NB4 (cell line): Measurements from ENCODE around the gene ZCCHC24.

ENCODE experiments used
- DNase-seq: peaks from one replicate; pipeline ENCODE4 v3.0.0; 2010; ENCODE audit warnings: low read depth
- H3K4me3 ChIP-seq: one replicate; pipeline ENCODE4 v1.5.1; 2011; ENCODE audit warnings: mild to moderate bottlenecking, low read depth, low read length, moderate library complexity
- CTCF ChIP-seq: IDR thresholded peaks from one replicate; pipeline ENCODE4 v1.5.1; 2012; ENCODE audit warnings: low read depth, low read length
- MAX ChIP-seq: IDR thresholded peaks from 2 replicates; pipeline ENCODE4 v1.6.1; 2011; ENCODE audit warnings: low read depth, low read length
- MYC ChIP-seq: IDR thresholded peaks from 2 replicates; pipeline ENCODE4 v1.6.1; 2011; ENCODE audit warnings: low read depth, low read length
- POLR2A ChIP-seq: IDR thresholded peaks from 2 replicates; pipeline ENCODE4 v1.6.1; 2011; ENCODE audit warnings: mild to moderate bottlenecking; ENCODE audit not compliant: insufficient read length; ENCODE audit errors: extremely low read depth

The ZCCHC24 gene

GRCh38 chr10:79422178-79422892 is 23.1 kb downstream of the ZCCHC24 start:
- H3K4me3 ChIP-seq, result no peak overlapping the region
- TF ChIP-seq MAX, result no peak
- no peak for TF ChIP-seq CTCF
- TF ChIP-seq POLR2A, result no peak
- TF ChIP-seq MYC, result no peak
- no peak for DNase-seq

- TF ChIP-seq MAX (no peak), MYC (no peak), POLR2A (no peak), CTCF (no peak)
- H3K4me3 ChIP-seq, result no peak overlapping the region
- DNase-seq, result no peak
Observed at GRCh38 chr10:79420974-79421688, 24.3 kb downstream of the ZCCHC24 start.

- H3K4me3 ChIP-seq, result no peak overlapping the region
- no peak for DNase-seq
- TF ChIP-seq CTCF, result no peak
- TF ChIP-seq MYC, result no peak
- TF ChIP-seq POLR2A, result no peak
- TF ChIP-seq MAX, result no peak
Observed at GRCh38 chr10:79418886-79419595, 26.4 kb downstream of the ZCCHC24 start.

- TF ChIP-seq MAX (no peak), MYC (no peak)
Observed at GRCh38 chr10:79418274-79418673, 27.1 kb downstream of the ZCCHC24 start.

GRCh38 chr10:79417731-79418130 is 27.7 kb downstream of the ZCCHC24 start:
- TF ChIP-seq MAX (no peak), CTCF (no peak), POLR2A (no peak), MYC (no peak)
- DNase-seq, result no peak
- H3K4me3 ChIP-seq, result no peak overlapping the region

More at GRCh38 chr10:79418274-79418673, 27.1 kb downstream of the ZCCHC24 start:
- DNase-seq, result no peak
- H3K4me3 ChIP-seq, result no peak overlapping the region
